ENCODE measurements around the gene TBC1D5.

- TF ChIP-seq EZH2phosphoT487 (IDR thresholded peaks at IDR 0.05; ENCODE audit: borderline replicate concordance) (no peak), CTCF (conservative IDR thresholded peaks at IDR 0.05; ENCODE audit: low read length) (no peak)
Measured at GRCh38 chr3:17664923-17665322, 77.5 kb downstream of the TBC1D5 start.

Data from Loucy (cell line).